HUES64 (cell line): ENCODE results near the gene CPLX1.

ENCODE experiments used
- H3K27ac ChIP-seq: 2 replicates; pipeline ENCODE4 v1.7.0; 2013; ENCODE audit warnings: low read depth, low read length, inconsistent platforms
- H3K27me3 ChIP-seq: 2 replicates; pipeline ENCODE4 v1.6.1; 2013; ENCODE audit warnings: mild to moderate bottlenecking, low read length; ENCODE audit not compliant: insufficient read depth
- H3K36me3 ChIP-seq: 2 replicates; pipeline ENCODE4 v1.6.1; 2013; ENCODE audit warnings: mild to moderate bottlenecking, low read length; ENCODE audit not compliant: insufficient read depth
- H3K4me1 ChIP-seq: 2 replicates; pipeline ENCODE4 v1.6.1; 2013; ENCODE audit warnings: mild to moderate bottlenecking, low read length, moderate library complexity; ENCODE audit not compliant: insufficient read depth
- H3K4me3 ChIP-seq: 2 replicates; pipeline ENCODE4 v1.5.1; 2013; ENCODE audit warnings: mild to moderate bottlenecking, low read length, moderate library complexity
- H3K9ac ChIP-seq: 2 replicates; pipeline ENCODE4 v1.6.1; 2013; ENCODE audit warnings: mild to moderate bottlenecking, low read depth, low read length
- H3K9me3 ChIP-seq: 2 replicates; pipeline ENCODE4 v1.6.1; 2013; ENCODE audit warnings: low read depth, low read length; ENCODE audit not compliant: insufficient read depth
- WGBS: fragments of 150-250, 120-280 bp; methylation state at CpG from one replicate; pipeline ENCODE4 v1.1.7; 2013; ENCODE audit warnings: missing lambda C conversion rate; 5-methylcytosine and 5-hydroxymethylcytosine counted together

Gene CPLX1

GRCh38 chr4:831483-831805 is 5.5 kb upstream of the CPLX1 start:
- no peaks in the 10 kb centered on the region for H3K4me1 ChIP-seq
- no peak overlapping the region for H3K4me3 ChIP-seq
- H3K9me3 ChIP-seq, result no peaks in the 10 kb centered on the region
- H3K36me3 ChIP-seq, result no peaks in the 10 kb centered on the region
- H3K27me3 ChIP-seq, result peaks cover 38% of the 10 kb centered on the region
- 59% methylated on average over 3 of the region's 3 CpGs for WGBS
- no peak overlapping the region for H3K9ac ChIP-seq
- no peak overlapping the region for H3K27ac ChIP-seq

- H3K27me3 ChIP-seq, result peaks cover 39% of the 10 kb centered on the region
- no peak overlapping the region for H3K27ac ChIP-seq
- no peaks in the 10 kb centered on the region for H3K4me1 ChIP-seq
- WGBS, result 81% methylated on average over 21 of the region's 23 CpGs
- H3K4me3 ChIP-seq, result no peak overlapping the region
- H3K36me3 ChIP-seq, result no peaks in the 10 kb centered on the region
- no peaks in the 10 kb centered on the region for H3K9me3 ChIP-seq
- H3K9ac ChIP-seq, result no peak overlapping the region
These were observed 4.9 kb upstream of the CPLX1 start for GRCh38 chr4:830601-831482.

GRCh38 chr4:829761-830600 is 4.1 kb upstream of the CPLX1 start:
- no peak overlapping the region for H3K4me3 ChIP-seq
- H3K9me3 ChIP-seq, result no peaks in the 10 kb centered on the region
- H3K36me3 ChIP-seq, result no peaks in the 10 kb centered on the region
- 77% methylated on average over 26 of the region's 26 CpGs for WGBS
- H3K9ac ChIP-seq, result no peak overlapping the region
- H3K4me1 ChIP-seq, result no peaks in the 10 kb centered on the region
- H3K27me3 ChIP-seq, result peaks cover 48% of the 10 kb centered on the region
- H3K27ac ChIP-seq, result no peak overlapping the region

- Histone ChIP-seq H3K36me3 (no peaks in the 10 kb centered on the region), H3K27me3 (peaks cover 55% of the 10 kb centered on the region), H3K4me1 (no peaks in the 10 kb centered on the region), H3K4me3 (no peak overlapping the region), H3K9me3 (no peaks in the 10 kb centered on the region), H3K27ac (no peak overlapping the region), H3K9ac (no peak overlapping the region)
- 89% methylated on average over 6 of the region's 6 CpGs for WGBS
These were observed 3.4 kb upstream of the CPLX1 start for GRCh38 chr4:829291-829690.

GRCh38 chr4:828641-829271 is 2.8 kb upstream of the CPLX1 start:
- no peak overlapping the region for H3K27ac ChIP-seq
- 71% methylated on average over 16 of the region's 16 CpGs for WGBS
- no peak overlapping the region for H3K4me3 ChIP-seq
- no peaks in the 10 kb centered on the region for H3K9me3 ChIP-seq
- H3K4me1 ChIP-seq, result no peaks in the 10 kb centered on the region
- no peaks in the 10 kb centered on the region for H3K36me3 ChIP-seq
- H3K9ac ChIP-seq, result no peak overlapping the region
- peaks cover 60% of the 10 kb centered on the region for H3K27me3 ChIP-seq

- Histone ChIP-seq H3K27me3 (peaks cover 73% of the 10 kb centered on the region), H3K4me1 (no peaks in the 10 kb centered on the region), H3K27ac (no peak overlapping the region), H3K9me3 (no peaks in the 10 kb centered on the region), H3K9ac (no peak overlapping the region), H3K4me3 (no peak overlapping the region), H3K36me3 (no peaks in the 10 kb centered on the region)
- 44% methylated on average over 19 of the region's 20 CpGs for WGBS
These were observed 1.5 kb upstream of the CPLX1 start for GRCh38 chr4:827209-828081.

GRCh38 chr4:826508-827208 is 729 bp upstream of the CPLX1 start:
- under 1% methylated on average over 66 of the region's 75 CpGs for WGBS
- no peaks in the 10 kb centered on the region for H3K4me1 ChIP-seq
- no peak overlapping the region for H3K27ac ChIP-seq
- H3K9ac ChIP-seq, result no peak overlapping the region
- H3K9me3 ChIP-seq, result no peaks in the 10 kb centered on the region
- H3K36me3 ChIP-seq, result no peaks in the 10 kb centered on the region
- H3K27me3 ChIP-seq, result peaks cover 81% of the 10 kb centered on the region
- H3K4me3 ChIP-seq, result peak overlapping the region; percentile 46

GRCh38 chr4:825063-825970 is 612 bp downstream of the CPLX1 start:
- Histone ChIP-seq H3K9ac (no peak overlapping the region), H3K36me3 (no peaks in the 10 kb centered on the region), H3K9me3 (no peaks in the 10 kb centered on the region), H3K4me3 (peak overlapping the region; percentile 18; the same call in 1 of the 2 replicates), H3K27ac (no peak overlapping the region), H3K27me3 (peaks cover 93% of the 10 kb centered on the region), H3K4me1 (no peaks in the 10 kb centered on the region)
- 7% methylated on average over 94 of the region's 94 CpGs for WGBS

GRCh38 chr4:824461-825062 is 1.4 kb downstream of the CPLX1 start:
- Histone ChIP-seq H3K9ac (no peak overlapping the region), H3K27me3 (peaks cover 95% of the 10 kb centered on the region), H3K4me1 (no peaks in the 10 kb centered on the region), H3K9me3 (no peaks in the 10 kb centered on the region), H3K27ac (no peak overlapping the region), H3K36me3 (no peaks in the 10 kb centered on the region), H3K4me3 (peak overlapping the region; percentile 18; the same call in 1 of the 2 replicates)
- WGBS, result 12% methylated on average over 23 of the region's 23 CpGs
